Progenitor cell of endocrine pancreas (in vitro differentiated cells): ENCODE results near the gene HMOX2. TPM values are rescaled to one million over a fixed set of nuclear protein-coding genes. Genes with fewer than 3 reads are reported as not detected.

ENCODE experiments used
- DNase-seq: peaks from one replicate; pipeline ENCODE4 v3.0.0; 2021; ENCODE audit warnings: low spot score; ENCODE audit not compliant: unreplicated experiment
- H3K27ac Mint-ChIP-seq: 2 replicates; pipeline ENCODE4 v1.8.0; 2021; ENCODE audit warnings: mild to moderate bottlenecking, moderate library complexity, mixed read lengths
- H3K27me3 Mint-ChIP-seq: 2 replicates; pipeline ENCODE4 v1.8.0; 2021; ENCODE audit warnings: mixed read lengths
- H3K36me3 Mint-ChIP-seq: 2 replicates; pipeline ENCODE4 v1.8.0; 2022; ENCODE audit warnings: mixed read lengths; ENCODE audit not compliant: insufficient read depth
- H3K4me1 Mint-ChIP-seq: 2 replicates; pipeline ENCODE4 v1.8.0; 2021; ENCODE audit warnings: low read depth, mixed read lengths
- H3K4me3 Mint-ChIP-seq: 2 replicates; pipeline ENCODE4 v1.8.0; 2021; ENCODE audit warnings: low read depth, mild to moderate bottlenecking, moderate library complexity, mixed read lengths
- H3K9me3 Mint-ChIP-seq: 2 replicates; pipeline ENCODE4 v1.8.0; 2021; ENCODE audit warnings: low read depth, mixed read lengths
- CTCF ChIP-seq: fragments of 200-600 bp; sonication (generic); IDR thresholded peaks from one replicate; pipeline ENCODE4 v1.5.0; 2021; ENCODE audit warnings: antibody characterized with exemption, mild to moderate bottlenecking; ENCODE audit not compliant: unreplicated experiment
- total RNA-seq: library from RNA; stranded (reverse); gene quantifications from 2 replicates; pipeline ENCODE4 v1.2.1, GENCODE V29; 2021

The HMOX2 gene
- total RNA-seq, 1 donor from 2014 or later, result 30.1 TPM

- Mint-ChIP-seq H3K36me3 (peaks cover 4% of the 10 kb centered on the region), H3K4me1 (no peaks in the 10 kb centered on the region), H3K9me3 (no peaks in the 10 kb centered on the region), H3K27me3 (no peaks in the 10 kb centered on the region), H3K27ac (no peak overlapping the region), H3K4me3 (no peak overlapping the region)
- TF ChIP-seq CTCF, result no peak
- DNase-seq, result no peak
Observed at GRCh38 chr16:4513086-4513860, 37.1 kb downstream of the HMOX2 start.

GRCh38 chr16:4513881-4514280, 37.7 kb downstream of the HMOX2 start:
- no peak overlapping the region for H3K27ac Mint-ChIP-seq
- H3K27me3 Mint-ChIP-seq, result no peaks in the 10 kb centered on the region
- peaks cover 4% of the 10 kb centered on the region for H3K36me3 Mint-ChIP-seq
- no peaks in the 10 kb centered on the region for H3K9me3 Mint-ChIP-seq
- DNase-seq, result no peak
- TF ChIP-seq CTCF, result no peak
- H3K4me1 Mint-ChIP-seq, result no peaks in the 10 kb centered on the region
- H3K4me3 Mint-ChIP-seq, result no peak overlapping the region

GRCh38 chr16:4514606-4515005, 38.4 kb downstream of the HMOX2 start:
- no peak for DNase-seq
- Mint-ChIP-seq H3K36me3 (peaks cover 4% of the 10 kb centered on the region), H3K4me3 (no peak overlapping the region), H3K9me3 (no peaks in the 10 kb centered on the region), H3K27me3 (no peaks in the 10 kb centered on the region), H3K27ac (no peak overlapping the region), H3K4me1 (no peaks in the 10 kb centered on the region)
- TF ChIP-seq CTCF, result no peak

- no peaks in the 10 kb centered on the region for H3K9me3 Mint-ChIP-seq
- no peaks in the 10 kb centered on the region for H3K4me1 Mint-ChIP-seq
- DNase-seq, result no peak
- no peak overlapping the region for H3K27ac Mint-ChIP-seq
- H3K4me3 Mint-ChIP-seq, result no peak overlapping the region
- no peak for TF ChIP-seq CTCF
- no peaks in the 10 kb centered on the region for H3K27me3 Mint-ChIP-seq
- H3K36me3 Mint-ChIP-seq, result peaks cover 2% of the 10 kb centered on the region
Observed at GRCh38 chr16:4515611-4516233, 39.5 kb downstream of the HMOX2 start.

- TF ChIP-seq CTCF, result peak; percentile 72
- H3K4me3 Mint-ChIP-seq, result no peak overlapping the region
- DNase-seq, result peak; percentile 39
- H3K27ac Mint-ChIP-seq, result no peak overlapping the region
- no peaks in the 10 kb centered on the region for H3K27me3 Mint-ChIP-seq
- no peaks in the 10 kb centered on the region for H3K9me3 Mint-ChIP-seq
- H3K4me1 Mint-ChIP-seq, result no peaks in the 10 kb centered on the region
- H3K36me3 Mint-ChIP-seq, result no peaks in the 10 kb centered on the region
Observed at GRCh38 chr16:4517812-4518680, 41.8 kb downstream of the HMOX2 start.
